Muscle of leg (tissue), 11 donors: ENCODE measurements around the gene TMEM131L. TPM values are rescaled to one million over a fixed set of nuclear protein-coding genes. Genes with fewer than 3 reads are reported as not detected.
"Not testable (repeated sequence)": the region's sequence is repeated elsewhere in the genome, so short reads cannot be mapped to it uniquely, and the experiment has no call there.

Experiments
- DNase-seq: peaks from one replicate; pipeline ENCODE4 v3.0.0; 2013
- H3K27ac ChIP-seq: one replicate; pipeline ENCODE4 v1.5.1; 2013; ENCODE audit warnings: mild to moderate bottlenecking, low read length, control low read depth
- H3K27me3 ChIP-seq: one replicate; pipeline ENCODE4 v1.6.1; 2013; ENCODE audit warnings: low read length; ENCODE audit not compliant: control insufficient read depth, insufficient read depth
- H3K36me3 ChIP-seq: one replicate; pipeline ENCODE4 v1.6.1; 2013; ENCODE audit warnings: low read length; ENCODE audit not compliant: control insufficient read depth, insufficient read depth
- H3K4me1 ChIP-seq: one replicate; pipeline ENCODE4 v1.6.1; 2013; ENCODE audit warnings: low read length; ENCODE audit not compliant: control insufficient read depth, insufficient read depth
- H3K4me3 ChIP-seq: one replicate; pipeline ENCODE4 v1.5.1; 2013; ENCODE audit warnings: low read length, control low read depth
- H3K9me3 ChIP-seq: replicated peaks from 2 replicates; pipeline ENCODE4 v1.6.1; 2013; ENCODE audit warnings: low read depth, low read length; ENCODE audit not compliant: control insufficient read depth
- WGBS: methylation state at CpG from one replicate; pipeline ENCODE4 v1.1.5; 2013; ENCODE audit warnings: missing lambda C conversion rate; ENCODE audit not compliant: insufficient coverage; 5-methylcytosine and 5-hydroxymethylcytosine counted together
- polyA plus RNA-seq, 8 donors: library from polyadenylated mRNA; unstranded; fragments of 120-200 nt; gene quantifications; one replicate each; pipeline versions ENCODE4 v1.2.1 to v1.2.3, GENCODE V29; 2013; ENCODE audit warnings: inconsistent platforms in 1 of 8, low replicate concordance in 1 of 8; ENCODE audit not compliant: insufficient read length in 8 of 8, insufficient read depth in 1 of 8
- total RNA-seq: library from RNA; stranded (reverse); fragments of 120-200 nt; gene quantifications from one replicate; pipeline ENCODE4 v1.2.4, GENCODE V29; 2013

Gene TMEM131L
- total and polyA plus RNA-seq, 9 donors: 35.1 to 69.6 (median 43.1) TPM

DNA sequence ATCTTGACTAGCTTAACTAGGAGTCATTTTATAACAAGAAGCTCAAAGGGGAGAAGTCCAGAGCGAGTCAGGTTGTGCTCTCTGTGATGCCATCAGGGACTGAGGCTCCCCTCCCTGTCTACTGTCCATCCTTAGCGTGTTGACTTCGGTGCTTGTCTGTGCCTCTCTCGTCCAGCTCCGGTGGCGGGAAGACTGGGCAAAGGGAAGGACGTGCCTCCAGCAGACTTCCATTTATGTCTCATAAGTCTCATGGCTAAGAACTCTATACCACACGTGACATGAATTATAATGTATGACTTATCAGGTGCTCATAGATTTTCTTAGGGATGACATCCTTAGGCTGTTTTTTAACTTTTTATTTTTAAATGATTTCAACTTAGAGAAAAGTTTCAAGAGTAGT, 125.3 kb downstream of the TMEM131L start:
- no peak overlapping the region for H3K27ac ChIP-seq
- 80% methylated on average over 3 of the region's 8 CpGs for WGBS
- H3K4me3 ChIP-seq: no peak overlapping the region
- no peaks in the 10 kb centered on the region for H3K27me3 ChIP-seq
- H3K9me3 ChIP-seq: no peaks in the 10 kb centered on the region
- no peaks in the 10 kb centered on the region for H3K4me1 ChIP-seq
- no peak for DNase-seq
- peaks cover 43% of the 10 kb centered on the region for H3K36me3 ChIP-seq

DNA sequence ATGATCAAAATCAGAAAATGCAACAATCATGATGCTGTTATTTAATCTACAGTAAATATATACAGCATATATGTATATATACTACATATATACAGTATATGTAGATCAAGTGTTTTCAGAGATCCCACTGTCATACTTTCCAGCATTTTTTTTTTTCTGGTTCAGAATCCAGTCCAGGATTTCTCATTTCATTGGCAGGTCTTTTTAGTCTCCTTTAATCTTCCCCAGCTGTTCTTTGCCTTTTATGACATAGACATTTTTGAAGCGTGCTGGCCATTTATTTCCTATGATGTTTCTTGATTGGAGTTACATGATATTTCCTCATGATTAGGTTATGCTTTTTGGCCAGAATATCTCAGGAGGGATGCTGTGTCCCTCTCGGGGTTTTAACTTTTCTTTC, 125.9 kb downstream of the TMEM131L start:
- no peaks in the 10 kb centered on the region for H3K27me3 ChIP-seq
- no peak overlapping the region for H3K27ac ChIP-seq
- peaks cover 44% of the 10 kb centered on the region for H3K36me3 ChIP-seq
- peak; percentile 66 for DNase-seq
- no CpG with 5 or more reads among the region's 2 CpGs for WGBS
- H3K9me3 ChIP-seq: no peaks in the 10 kb centered on the region
- H3K4me3 ChIP-seq: no peak overlapping the region
- H3K4me1 ChIP-seq: no peaks in the 10 kb centered on the region

DNA sequence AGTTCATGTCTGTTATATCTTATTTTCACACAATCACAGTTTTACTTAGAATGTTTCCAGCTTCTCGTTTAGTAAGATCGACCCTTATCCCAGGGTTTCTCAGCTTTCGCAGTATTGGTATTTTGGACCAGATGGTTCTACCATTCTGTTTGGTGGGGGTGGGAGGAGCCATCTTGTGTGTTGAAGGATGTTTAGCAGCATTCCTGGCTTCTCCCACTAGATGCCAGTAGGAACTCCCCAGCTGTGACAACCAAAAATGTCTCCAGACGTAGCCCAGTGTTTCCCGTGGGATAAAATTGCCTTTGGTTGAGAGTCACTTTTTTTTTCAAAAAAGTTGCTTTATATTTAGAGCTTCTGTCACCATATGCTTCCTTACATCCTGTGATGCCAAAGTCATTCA, 127.0 kb downstream of the TMEM131L start:
- Histone ChIP-seq H3K4me3 (no peak overlapping the region), H3K4me1 (no peaks in the 10 kb centered on the region), H3K27me3 (no peaks in the 10 kb centered on the region), H3K9me3 (no peaks in the 10 kb centered on the region), H3K36me3 (peaks cover 46% of the 10 kb centered on the region), H3K27ac (no peak overlapping the region)
- no peak for DNase-seq
- no CpG with 5 or more reads among the region's 5 CpGs for WGBS

DNA sequence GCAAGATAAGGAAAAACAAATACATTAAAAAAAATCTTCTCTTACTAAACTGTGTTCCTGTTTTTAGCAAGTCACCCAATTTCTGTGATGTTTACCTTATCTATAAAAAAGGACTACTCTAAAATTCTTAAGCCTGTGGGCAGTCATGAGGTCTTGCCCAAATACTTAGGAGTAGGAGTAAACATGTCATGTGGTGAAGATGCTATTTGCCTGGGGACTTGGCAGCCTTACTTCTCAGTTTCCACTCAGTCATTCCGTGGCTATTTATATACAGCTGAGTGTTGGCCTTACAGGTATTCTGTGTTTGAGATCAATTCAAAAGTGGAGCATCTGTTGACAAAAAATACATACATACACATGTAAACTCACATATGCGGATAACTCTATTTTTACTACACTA, 128.1 kb downstream of the TMEM131L start:
- Histone ChIP-seq H3K36me3 (peaks cover 51% of the 10 kb centered on the region), H3K4me3 (no peak overlapping the region), H3K27ac (no peak overlapping the region), H3K4me1 (no peaks in the 10 kb centered on the region), H3K9me3 (no peaks in the 10 kb centered on the region), H3K27me3 (no peaks in the 10 kb centered on the region)
- DNase-seq: peak; percentile 55
- no CpG with 5 or more reads among the region's 2 CpGs for WGBS

DNA sequence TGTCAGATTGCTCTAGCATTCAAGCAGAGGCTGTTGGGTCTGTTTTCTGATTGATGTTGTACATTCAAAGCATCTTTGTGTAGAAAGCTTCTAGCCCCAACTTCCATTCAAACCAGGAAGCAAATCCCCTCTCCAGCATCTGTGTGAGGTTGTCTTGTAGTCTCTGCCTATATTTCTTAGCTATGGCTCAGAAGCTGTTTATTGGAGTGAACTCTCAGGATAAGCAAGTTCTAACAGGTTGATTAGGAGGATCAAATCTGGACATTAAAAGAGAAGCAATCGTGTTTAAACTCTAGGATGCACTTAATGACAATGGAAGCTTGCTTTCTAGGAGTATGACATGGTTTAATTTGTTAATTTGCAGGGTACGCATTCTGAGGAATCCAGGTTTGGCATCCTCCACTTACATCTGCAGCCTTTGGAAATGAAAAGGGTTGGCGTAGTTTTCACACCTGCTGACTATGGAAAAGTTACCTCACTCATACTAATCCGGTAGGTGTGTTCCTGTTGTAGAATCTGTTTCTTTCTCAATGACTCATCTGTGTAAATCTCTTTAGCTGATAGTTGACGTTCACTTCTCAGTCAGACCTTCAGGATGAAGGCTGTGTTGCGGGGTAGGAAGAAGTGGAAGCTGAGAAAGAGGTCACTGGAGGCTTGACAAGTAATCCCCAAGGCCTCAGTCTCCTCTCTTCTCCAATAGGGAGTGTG, 129.9 kb downstream of the TMEM131L start:
- no peak for DNase-seq
- no peak overlapping the region for H3K4me3 ChIP-seq
- peaks cover 54% of the 10 kb centered on the region for H3K36me3 ChIP-seq
- WGBS: 100% methylated on average over 1 of the region's 6 CpGs
- no peaks in the 10 kb centered on the region for H3K4me1 ChIP-seq
- no peaks in the 10 kb centered on the region for H3K9me3 ChIP-seq
- no peak overlapping the region for H3K27ac ChIP-seq
- H3K27me3 ChIP-seq: no peaks in the 10 kb centered on the region

DNA sequence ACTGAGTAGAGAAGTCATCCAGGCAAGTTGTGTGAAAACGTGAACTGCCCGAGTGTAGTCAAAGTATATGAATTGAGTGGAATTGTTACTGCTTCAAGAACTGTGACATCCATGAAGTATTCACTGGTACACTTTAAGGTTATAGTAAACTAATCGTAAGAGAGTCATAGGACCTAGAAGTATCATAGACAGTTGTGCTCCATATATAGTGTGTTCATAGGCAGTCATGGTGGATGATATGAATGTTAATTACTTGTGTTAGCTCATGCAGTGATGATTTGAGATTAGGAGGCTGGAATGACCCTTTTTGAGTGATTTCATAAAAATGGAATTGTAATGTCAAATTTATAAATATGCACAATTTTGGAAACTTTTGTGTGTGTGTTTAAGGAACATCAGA, 136.6 kb downstream of the TMEM131L start:
- Histone ChIP-seq H3K9me3 (no peaks in the 10 kb centered on the region), H3K4me1 (no peaks in the 10 kb centered on the region), H3K27me3 (no peaks in the 10 kb centered on the region), H3K4me3 (no peak overlapping the region), H3K36me3 (peaks cover 62% of the 10 kb centered on the region), H3K27ac (no peak overlapping the region)
- no peak for DNase-seq
- WGBS: 80% methylated on average over 1 of the region's 3 CpGs

DNA sequence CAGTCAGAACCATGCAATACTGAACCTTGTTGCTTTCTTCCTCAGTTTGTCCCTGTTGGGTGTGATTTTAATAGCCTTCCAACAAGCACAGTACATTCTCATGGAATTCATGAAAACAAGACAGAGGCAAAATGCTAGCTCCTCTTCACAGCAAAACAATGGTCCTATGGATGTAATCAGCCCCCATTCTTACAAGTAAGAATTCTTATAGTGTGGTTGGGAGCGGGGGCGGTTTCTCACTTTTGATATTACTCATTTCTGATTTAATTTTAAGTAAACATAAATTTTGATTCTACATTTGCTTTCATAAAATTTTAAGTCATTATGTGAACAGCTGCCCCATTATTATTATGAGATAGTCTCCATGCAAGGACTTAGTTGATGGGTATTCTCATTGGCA, 137.1 kb downstream of the TMEM131L start:
- WGBS: no CpG with 5 or more reads among the region's 2 CpGs

DNA sequence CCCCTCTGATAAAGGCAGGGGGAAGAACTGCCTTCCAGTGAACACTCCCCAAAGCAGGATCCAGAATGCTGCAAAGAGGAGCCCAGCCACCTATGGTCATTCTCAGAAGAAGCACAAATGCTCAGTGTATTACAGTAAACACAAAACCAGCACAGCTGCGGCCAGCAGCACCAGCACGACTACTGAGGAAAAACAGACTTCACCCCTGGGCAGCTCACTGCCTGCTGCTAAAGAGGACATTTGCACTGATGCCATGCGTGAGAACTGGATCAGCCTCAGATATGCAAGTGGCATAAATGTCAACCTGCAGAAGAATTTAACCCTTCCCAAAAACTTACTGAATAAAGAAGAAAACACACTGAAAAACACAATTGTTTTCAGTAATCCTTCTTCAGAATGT, 137.7 kb downstream of the TMEM131L start:
- no peak for DNase-seq

More for the DNA sequence above, 137.1 kb downstream of the TMEM131L start:
- no peak overlapping the region for H3K27ac ChIP-seq
- no peaks in the 10 kb centered on the region for H3K9me3 ChIP-seq
- no peaks in the 10 kb centered on the region for H3K27me3 ChIP-seq
- H3K36me3 ChIP-seq: peaks cover 62% of the 10 kb centered on the region
- H3K4me1 ChIP-seq: no peaks in the 10 kb centered on the region
- no peak for DNase-seq
- no peak overlapping the region for H3K4me3 ChIP-seq

DNA sequence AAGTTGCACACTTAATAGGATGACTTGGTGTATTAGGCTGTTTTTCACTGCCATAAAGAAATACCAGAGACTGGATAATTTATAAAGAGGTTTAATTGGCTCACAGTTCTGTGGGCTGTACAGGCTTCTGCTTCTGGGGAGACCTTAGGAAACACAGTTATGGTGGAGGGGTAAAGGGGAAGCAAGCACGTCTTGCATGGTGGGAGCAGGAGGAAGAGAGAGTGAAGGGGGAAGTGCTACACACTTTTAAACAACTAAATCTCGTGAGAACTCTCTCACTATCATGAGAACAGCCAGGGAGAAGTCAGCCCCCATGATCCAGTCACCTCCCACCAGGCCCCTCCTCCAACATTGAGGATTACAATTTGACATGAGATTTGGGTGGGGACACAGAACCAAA, 142.9 kb downstream of the TMEM131L start:
- WGBS: no CpG with 5 or more reads among the region's 2 CpGs

More for the DNA sequence above, 137.7 kb downstream of the TMEM131L start:
- Histone ChIP-seq H3K4me1 (no peaks in the 10 kb centered on the region), H3K36me3 (peaks cover 59% of the 10 kb centered on the region), H3K4me3 (no peak overlapping the region), H3K27me3 (no peaks in the 10 kb centered on the region), H3K9me3 (no peaks in the 10 kb centered on the region), H3K27ac (no peak overlapping the region)
- 100% methylated on average over 2 of the region's 3 CpGs for WGBS

DNA sequence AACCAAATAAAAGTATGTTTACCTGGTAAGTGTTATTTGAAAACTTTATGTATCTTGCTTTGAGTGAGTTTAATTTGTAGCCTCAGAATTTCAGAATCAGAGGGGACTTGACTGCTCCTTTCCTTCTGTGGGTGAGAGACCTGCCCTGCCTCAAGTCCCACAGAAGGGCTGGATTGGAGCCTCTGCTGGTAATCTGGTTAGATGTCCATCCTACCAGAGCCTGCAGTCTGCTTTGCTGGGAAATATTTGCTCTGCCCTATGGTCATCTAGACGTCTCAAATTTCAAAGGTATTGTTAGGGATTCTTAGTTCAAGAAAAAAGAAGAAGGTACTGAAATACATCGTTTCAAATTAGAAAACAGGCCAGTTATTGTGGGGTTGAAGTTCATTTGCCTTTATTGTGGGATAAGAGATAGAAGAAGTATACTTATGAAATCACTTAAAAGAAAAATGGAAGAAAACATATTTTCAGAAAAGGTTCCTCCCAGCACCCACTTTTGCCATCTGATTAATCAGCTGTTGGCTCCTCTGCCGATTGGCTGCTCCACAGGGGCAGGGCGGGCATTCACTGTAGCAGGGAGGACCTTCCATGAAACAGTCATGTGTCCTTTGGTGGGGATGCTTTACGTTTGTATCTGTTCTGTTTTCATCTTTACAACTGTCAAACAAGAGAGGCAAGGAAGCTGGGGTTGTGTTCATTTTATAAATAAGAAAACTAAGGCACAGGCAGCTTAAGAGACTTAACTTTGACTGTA, 144.6 kb downstream of the TMEM131L start:
- H3K9me3 ChIP-seq: no peaks in the 10 kb centered on the region
- DNase-seq: no peak
- peaks cover 46% of the 10 kb centered on the region for H3K36me3 ChIP-seq
- no peaks in the 10 kb centered on the region for H3K4me1 ChIP-seq
- H3K27ac ChIP-seq: no peak overlapping the region
- H3K4me3 ChIP-seq: no peak overlapping the region
- 58% methylated on average over 2 of the region's 5 CpGs for WGBS
- H3K27me3 ChIP-seq: no peaks in the 10 kb centered on the region

More for the DNA sequence above, 142.9 kb downstream of the TMEM131L start:
- H3K4me3 ChIP-seq, H3K27ac ChIP-seq, H3K4me1 ChIP-seq, H3K9me3 ChIP-seq, DNase-seq, H3K27me3 ChIP-seq: not testable (repeated sequence)
- peaks cover 41% of the 10 kb centered on the region for H3K36me3 ChIP-seq
